HepG2 (cell line): ENCODE measurements around the gene SLCO2B1.

Experiments used
- ATF7 ChIP-seq, 2 experiments: fragments of 450-650 bp in 1 of 2; sonication (generic) in 1 of 2; formaldehyde crosslinking in 1 of 2; IDR thresholded peaks; 2 replicates each; pipeline versions ENCODE4 v1.4.0 to v1.6.1; 2016 to 2020; ENCODE audit warnings: antibody characterized with exemption in 1 of 2, mild to moderate bottlenecking in 1 of 2, missing genetic modification reagents in 1 of 2
- CEBPG ChIP-seq: IDR thresholded peaks from 2 replicates; pipeline ENCODE4 v1.6.1; 2016
- NFIC ChIP-seq: IDR thresholded peaks from 2 replicates; pipeline ENCODE4 v1.6.1; 2012; ENCODE audit warnings: mild to moderate bottlenecking, low read length, inconsistent platforms
- POLR2AphosphoS5 ChIP-seq: IDR thresholded peaks from 2 replicates; pipeline ENCODE4 v1.6.1; 2012; ENCODE audit warnings: low read depth, low read length
- SOX13 ChIP-seq, 3 experiments: fragments of 450-650 bp in 1 of 3; sonication (generic) in 1 of 3; formaldehyde crosslinking in 1 of 3; IDR thresholded peaks in 2 of 3; conservative IDR thresholded peaks in 1 of 3; 2 replicates each; pipeline versions ENCODE4 v1.5.0 to v1.6.1; 2016 to 2020; ENCODE audit warnings: antibody characterized with exemption in 1 of 3, mild to moderate bottlenecking in 1 of 3, missing compliant biosample characterization in 1 of 3, missing genetic modification reagents in 1 of 3, moderate library complexity in 1 of 3
- ZFAT ChIP-seq: sonication (generic); formaldehyde crosslinking; conservative IDR thresholded peaks from 2 replicates; pipeline ENCODE4 v1.8.1; 2023; ENCODE audit warnings: missing genetic modification reagents, inconsistent platforms
- ZNF577 ChIP-seq: sonication (generic); formaldehyde crosslinking; IDR thresholded peaks from 2 replicates; pipeline ENCODE4 v1.4.0; 2020; ENCODE audit warnings: mild to moderate bottlenecking, low read depth, missing genetic modification reagents, borderline replicate concordance
- TF ChIP-seq, protein P1 (sequence below): sonication (generic); formaldehyde crosslinking; IDR thresholded peaks from 2 replicates; pipeline ENCODE4 v1.4.0; 2020; ENCODE audit warnings: missing genetic modification reagents

- TF ChIP-seq SOX13 (IDR thresholded peaks at IDR 0.05): no peak
- no peak for TF ChIP-seq SOX13 (CRISPR knock-in tag; conservative IDR thresholded peaks at IDR 0.05 in 1 of 2, IDR thresholded peaks at IDR 0.05 in 1 of 2)
- TF ChIP-seq, protein P1, sequence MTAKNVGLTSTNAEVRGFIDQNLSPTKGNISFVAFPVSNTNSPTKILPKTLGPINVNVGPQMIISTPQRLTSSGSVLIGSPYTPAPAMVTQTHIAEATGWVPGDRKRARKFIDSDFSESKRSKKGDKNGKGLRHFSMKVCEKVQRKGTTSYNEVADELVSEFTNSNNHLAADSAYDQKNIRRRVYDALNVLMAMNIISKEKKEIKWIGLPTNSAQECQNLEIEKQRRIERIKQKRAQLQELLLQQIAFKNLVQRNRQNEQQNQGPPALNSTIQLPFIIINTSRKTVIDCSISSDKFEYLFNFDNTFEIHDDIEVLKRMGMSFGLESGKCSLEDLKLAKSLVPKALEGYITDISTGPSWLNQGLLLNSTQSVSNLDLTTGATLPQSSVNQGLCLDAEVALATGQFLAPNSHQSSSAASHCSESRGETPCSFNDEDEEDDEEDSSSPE (CRISPR knock-in tag): no peak
- no peak for TF ChIP-seq CEBPG (CRISPR knock-in tag)
- no peak for TF ChIP-seq ZFAT (CRISPR knock-in tag)
- no peak for TF ChIP-seq ATF7 (IDR thresholded peaks at IDR 0.05)
- TF ChIP-seq ATF7 (CRISPR knock-in tag; IDR thresholded peaks at IDR 0.05): no peak
- no peak for TF ChIP-seq ZNF577 (CRISPR knock-in tag)
- TF ChIP-seq POLR2AphosphoS5: no peak
- TF ChIP-seq NFIC: no peak
Measured at GRCh38 chr11:75165721-75166120, 14.8 kb downstream of the SLCO2B1 start.
